K562 (cell line): ENCODE results near the gene IGF2BP3. TPM values are rescaled to one million over a fixed set of nuclear protein-coding genes. Genes with fewer than 3 reads are reported as not detected.

ENCODE experiments used
- ATAC-seq: fragments of 200-7000 bp; cut with Tn5 transposase; 3 replicates; pipeline ENCODE4 v1.9.1; 2020; ENCODE audit warnings: moderate library complexity
- BruUV-seq: library from RNA; stranded (reverse); fragments of 400-500 nt; replicated peaks from 2 replicates; lab custom pipeline; 2021; lab: Mats Ljungman, UMichigan
- CTCF ChIA-PET: fragments of 300-600 bp; formaldehyde crosslinking; extraction: SDS; loops from one replicate; lab custom pipeline; 2021; ENCODE audit warnings: low intra/inter-chr PET ratio; lab: Yijun Ruan, JAX
- POLR2A ChIA-PET: fragments of 300-600, 350-650 bp; sonication (Branson Sonifier 250); formaldehyde crosslinking; extraction: SDS; loops from one replicate; lab custom pipeline; 2021; ENCODE audit warnings: antibody characterized with exemption, inconsistent platforms; lab: Yijun Ruan, JAX
- DNase-seq, 4 experiments: peaks; one replicate each; pipeline versions ENCODE4 v3.0.0 to v3.0.0-alpha.2; 2011 to 2018; ENCODE audit warnings: low spot score in 3 of 4, mixed read lengths in 3 of 4; ENCODE audit errors: extremely low read depth in 1 of 4
- FAIRE-seq: peaks from 2 replicates; lab custom pipeline; 2011; peaks lifted over from hg19 to GRCh38; lab: Jason Lieb, UNC
- H2AFZ ChIP-seq: 2 replicates; pipeline ENCODE4 v1.6.0; 2011; ENCODE audit warnings: low read depth, low read length, control low read depth, inconsistent platforms
- H3K27ac ChIP-seq: fragments of 200-600 bp; 3 replicates; pipeline ENCODE4 v1.8.0; 2011; ENCODE audit warnings: low read depth, mild to moderate bottlenecking, control low read depth, inconsistent platforms, low read length, moderate library complexity, mixed read lengths; ENCODE audit errors: extremely low read depth
- H3K27me3 ChIP-seq, 2 experiments: fragments of 300-600 bp in 1 of 2; 2 replicates in 1 of 2; 3 replicates in 1 of 2; pipeline versions ENCODE4 v1.6.0 to v1.8.0; 2011; ENCODE audit warnings: inconsistent platforms in 2 of 2, low read length in 2 of 2, mild to moderate bottlenecking in 1 of 2, mixed read lengths in 1 of 2, moderate library complexity in 1 of 2; ENCODE audit not compliant: control insufficient read depth in 2 of 2, insufficient read depth in 2 of 2
- H3K36me3 ChIP-seq: fragments of 300-600 bp; 3 replicates; pipeline ENCODE4 v1.8.0; 2011; ENCODE audit warnings: mild to moderate bottlenecking, low read length, inconsistent platforms; ENCODE audit not compliant: control insufficient read depth, insufficient read depth
- H3K4me1 ChIP-seq, 2 experiments: fragments of 200-600 bp in 1 of 2; replicated peaks in 1 of 2; 2 replicates in 1 of 2; 3 replicates in 1 of 2; pipeline versions ENCODE4 v1.5.1 to v1.8.0; 2011; ENCODE audit warnings: inconsistent platforms in 2 of 2, low read length in 2 of 2, mild to moderate bottlenecking in 1 of 2, mixed read lengths in 1 of 2, moderate library complexity in 1 of 2; ENCODE audit not compliant: control insufficient read depth in 2 of 2, insufficient read depth in 2 of 2
- H3K4me2 ChIP-seq: 2 replicates; pipeline ENCODE4 v1.6.1; 2011; ENCODE audit warnings: low read length, control low read depth, inconsistent platforms, mixed read lengths; ENCODE audit not compliant: insufficient read depth
- H3K4me3 ChIP-seq: fragments of 200-600 bp; sonication (generic), shearing (Covaris generic); 2 replicates; pipeline ENCODE4 v1.5.1; 2016; ENCODE audit warnings: control low read depth, inconsistent platforms
- H3K79me2 ChIP-seq: fragments of 200-600 bp; 3 replicates; pipeline ENCODE4 v1.8.0; 2011; ENCODE audit warnings: low read length, inconsistent platforms; ENCODE audit not compliant: control insufficient read depth, insufficient read depth
- H3K9ac ChIP-seq, 2 experiments: 2 replicates each; pipeline versions ENCODE4 v1.6.0 to v1.6.1; 2011; ENCODE audit warnings: low read depth in 2 of 2, low read length in 2 of 2, control low read depth in 1 of 2, inconsistent platforms in 1 of 2, mild to moderate bottlenecking in 1 of 2, mixed read lengths in 1 of 2; ENCODE audit not compliant: insufficient read depth in 1 of 2
- H3K9me1 ChIP-seq: one replicate; pipeline ENCODE4 v1.6.0; 2011; ENCODE audit warnings: inconsistent platforms, mild to moderate bottlenecking, low read length, moderate library complexity; ENCODE audit not compliant: control insufficient read depth, insufficient read depth
- H3K9me3 ChIP-seq: replicated peaks from 2 replicates; pipeline ENCODE4 v1.5.1; 2011; ENCODE audit warnings: low read depth, low read length, inconsistent platforms; ENCODE audit not compliant: control insufficient read depth, insufficient read depth
- H4K20me1 ChIP-seq: replicated peaks from 2 replicates; pipeline ENCODE4 v1.6.1; 2011; ENCODE audit warnings: low read length, inconsistent platforms, mixed read lengths; ENCODE audit not compliant: control insufficient read depth, insufficient read depth
- ATF1 ChIP-seq, 2 experiments: fragments of 450-650 bp in 1 of 2; IDR thresholded peaks; 2 replicates each; pipeline ENCODE4 v1.6.1; 2016; ENCODE audit warnings: missing compliant biosample characterization in 1 of 2, missing genetic modification characterization in 1 of 2
- BCOR ChIP-seq: fragments of 450-650 bp; IDR thresholded peaks from 2 replicates; pipeline ENCODE4 v1.6.1; 2016
- CREM ChIP-seq: IDR thresholded peaks from 2 replicates; pipeline ENCODE4 v1.6.1; 2014; ENCODE audit warnings: antibody characterized with exemption, low read depth
- CXXC5 ChIP-seq: fragments of 250-450 bp; sonication (Bioruptor Pico); IDR thresholded peaks from 2 replicates; pipeline ENCODE4 v1.8.0; 2022; ENCODE audit warnings: inconsistent platforms, mild to moderate bottlenecking, moderate library complexity
- E2F3 ChIP-seq: fragments of 250-450 bp; sonication (Bioruptor Pico); IDR thresholded peaks from 2 replicates; pipeline ENCODE4 v1.4.0; 2020; ENCODE audit warnings: mild to moderate bottlenecking
- EGR1 ChIP-seq: fragments of 450-650 bp; conservative IDR thresholded peaks from 2 replicates; pipeline ENCODE4 v1.6.1; 2017; ENCODE audit warnings: mild to moderate bottlenecking
- EP400 ChIP-seq: fragments of 450-650 bp; IDR thresholded peaks from 2 replicates; pipeline ENCODE4 v1.6.1; 2017; ENCODE audit warnings: antibody characterized with exemption, mild to moderate bottlenecking, moderate library complexity
- HES1 ChIP-seq: fragments of 450-650 bp; IDR thresholded peaks from 2 replicates; pipeline ENCODE4 v1.6.1; 2016; ENCODE audit warnings: low read depth, mild to moderate bottlenecking, moderate library complexity
- HOMEZ ChIP-seq: fragments of 250-450 bp; sonication (Bioruptor Pico); IDR thresholded peaks from 2 replicates; pipeline ENCODE4 v1.4.0; 2020; ENCODE audit warnings: mild to moderate bottlenecking, moderate library complexity
- HSF4 ChIP-seq: fragments of 250-450 bp; sonication (Bioruptor Pico); IDR thresholded peaks from 2 replicates; pipeline ENCODE4 v2.1.2; 2022; ENCODE audit warnings: mild to moderate bottlenecking, moderate library complexity, borderline replicate concordance
- LEF1 ChIP-seq: fragments of 450-650 bp; IDR thresholded peaks from 2 replicates; pipeline ENCODE4 v1.6.1; 2016; ENCODE audit warnings: mild to moderate bottlenecking
- MYC ChIP-seq, 2 experiments: fragments of 250-450 bp in 1 of 2; sonication (Bioruptor Pico) in 1 of 2; IDR thresholded peaks; 2 replicates each; pipeline versions ENCODE4 v1.5.1 to v1.6.1; 2012 to 2021; ENCODE audit warnings: low read depth in 2 of 2, borderline replicate concordance in 1 of 2, improper control_type of control experiment in 1 of 2, low read length in 1 of 2, mild to moderate bottlenecking in 1 of 2, moderate library complexity in 1 of 2
- NRF1 ChIP-seq, 2 experiments: fragments of 450-650 bp; IDR thresholded peaks in 1 of 2; conservative IDR thresholded peaks in 1 of 2; 2 replicates each; pipeline ENCODE4 v1.6.1; 2014; ENCODE audit warnings: mild to moderate bottlenecking in 2 of 2
- POLR2AphosphoS5 ChIP-seq: IDR thresholded peaks from 2 replicates; pipeline ENCODE4 v1.6.1; 2011; ENCODE audit warnings: mild to moderate bottlenecking, low read depth, low read length, moderate library complexity; ENCODE audit not compliant: control insufficient read depth, insufficient read depth
- POLR2G ChIP-seq: fragments of 200-400 bp; formaldehyde crosslinking; IDR thresholded peaks from 2 replicates; pipeline ENCODE4 v1.6.1; 2017; ENCODE audit warnings: low read depth, mild to moderate bottlenecking, antibody characterized with exemption, low read length, moderate library complexity
- SRF ChIP-seq, 2 experiments: fragments of 250-450, 450-650 bp in 1 of 2; sonication (Bioruptor Pico) in 1 of 2; sonication (generic) in 1 of 2; formaldehyde crosslinking; IDR thresholded peaks; 2 replicates each; pipeline versions ENCODE4 v1.5.0 to v1.5.1; 2020 to 2022; ENCODE audit warnings: mild to moderate bottlenecking in 1 of 2, missing genetic modification reagents in 1 of 2
- TCF7 ChIP-seq: sonication (generic); IDR thresholded peaks from 2 replicates; pipeline ENCODE4 v1.6.1; 2016; ENCODE audit warnings: antibody characterized with exemption, borderline replicate concordance
- ZEB2 ChIP-seq: fragments of 450-650 bp; IDR thresholded peaks from 2 replicates; pipeline ENCODE4 v1.6.1; 2016
- ZNF316 ChIP-seq: fragments of 450-650 bp; IDR thresholded peaks from 2 replicates; pipeline ENCODE4 v1.6.1; 2016
- ZNF79 ChIP-seq: fragments of 250-450 bp; sonication (Bioruptor Pico); IDR thresholded peaks from 2 replicates; pipeline ENCODE4 v1.4.0; 2020; ENCODE audit warnings: low read depth, mild to moderate bottlenecking, moderate library complexity
- WGBS: fragments of 100-300 bp; shearing (Covaris generic); methylation state at CpG from one replicate; pipeline ENCODE4 v1.1.6; 2016; ENCODE audit warnings: low coverage, mixed read lengths; ENCODE audit not compliant: insufficient coverage; ENCODE audit errors: missing lambda C conversion rate; 5-methylcytosine and 5-hydroxymethylcytosine counted together
- in situ Hi-C: fragments of 300-500 bp; cut with MboI; formaldehyde crosslinking; loops from 4 replicates; pipeline ENCODE4 v1.15.0; 2018; ENCODE audit warnings: inconsistent platforms, mixed read lengths
- intact Hi-C: fragments of 100-400 bp; cut with micrococcal nuclease; formaldehyde crosslinking; loops from 2 replicates; pipeline ENCODE4 v1.14.2; 2022
- polyA plus RNA-seq, 8 experiments: library from polyadenylated mRNA; depleted of rRNA in 4 of 8; stranded (reverse) in 5 of 8; unstranded in 3 of 8; fragments of >200 nt; fragmentation: Nextera tagmentation in 2 of 8; fragmentation: Illumina TruSeq in 1 of 8; extraction: Ambion mirVana in 2 of 8; extraction: Trizol in 1 of 8; gene quantifications; 2 replicates each; pipeline versions ENCODE4 v1.2.1 to v1.2.3, GENCODE V29; 2011 to 2014; ENCODE audit warnings: inconsistent platforms in 1 of 8, missing spikeins in 1 of 8
- total RNA-seq, 7 experiments: library from RNA; depleted of rRNA in 6 of 7; stranded (reverse); fragments of >200 nt in 6 of 7; fragmentation: Illumina TruSeq in 2 of 7; extraction: Trizol in 2 of 7; gene quantifications; 2 replicates each; pipeline versions ENCODE4 v1.2.1 to v1.2.3, GENCODE V29; 2011 to 2021; ENCODE audit warnings: low replicate concordance in 1 of 7

The IGF2BP3 gene
- total and polyA plus RNA-seq, 9 of the 15 experiments (the other 6 are each of a cell fraction or from before 2014, with no cell fraction given): 8.4 to 88.1 (median 61.2) TPM

- H2AFZ ChIP-seq: peak overlapping the region; percentile 26; the same call in 1 of the 2 replicates
- intact Hi-C loops: no loop called here
- TSS peak; percentile 26 for BruUV-seq
- TF ChIP-seq TCF7: 0 out of 2 replicates have a peak, but pooled peaks have one; percentile 31
- TF ChIP-seq ZNF316: no peak
- TF ChIP-seq POLR2AphosphoS5: 0 out of 2 replicates have a peak, but pooled peaks have one; percentile 28
- TF ChIP-seq MYC (IDR thresholded peaks at IDR 0.05; ENCODE audit: low read depth, low read length): peak; percentile 9; the same call in 1 of the 2 replicates
- no peak for TF ChIP-seq MYC (CRISPR knock-in tag; IDR thresholded peaks at IDR 0.05; ENCODE audit: borderline replicate concordance, low read depth)
- no peak for TF ChIP-seq HES1
- TF ChIP-seq HOMEZ (CRISPR knock-in tag): 0 out of 2 replicates have a peak, but pooled peaks have one; percentile 8
- peak in 1 of 2 experiments; percentile 42; a peak in 1 of 4 replicates for TF ChIP-seq NRF1 (conservative IDR thresholded peaks at IDR 0.05 in 1 of 2, IDR thresholded peaks at IDR 0.05 in 1 of 2)
- TF ChIP-seq ZNF79 (CRISPR knock-in tag): no peak
- TF ChIP-seq HSF4: no peak
- TF ChIP-seq ZEB2: no peak
- peak; percentile 20; the same call in 1 of the 2 replicates for TF ChIP-seq CREM
- 0 out of 2 replicates have a peak, but pooled peaks have one; percentile 12 for TF ChIP-seq EP400
- TF ChIP-seq ATF1 (CRISPR knock-in tag; IDR thresholded peaks at IDR 0.05): no peak
- no peak for TF ChIP-seq ATF1 (tag; IDR thresholded peaks at IDR 0.05)
- TF ChIP-seq SRF (CRISPR knock-in tag; IDR thresholded peaks at IDR 0.05): no peak
- TF ChIP-seq LEF1: 0 out of 2 replicates have a peak, but pooled peaks have one; percentile 25
- TF ChIP-seq BCOR: no peak
- 0 out of 2 replicates have a peak, but pooled peaks have one; percentile 9 for TF ChIP-seq CXXC5 (CRISPR knock-in tag)
- 0 out of 2 replicates have a peak, but pooled peaks have one; percentile 16 for TF ChIP-seq POLR2G
- peak; percentile 73 for TF ChIP-seq EGR1
- TF ChIP-seq E2F3: no peak
Observed at GRCh38 chr7:23467806-23468525, 2.3 kb downstream of the IGF2BP3 start.

More at GRCh38 chr7:23467806-23468525, 2.3 kb downstream of the IGF2BP3 start:
- 0% methylated on average over 24 of the region's 32 CpGs for WGBS
- POLR2A ChIA-PET: interaction anchor here (0.6 to 2.6 kb wide), 7 partner anchors 9 to 80 kb away, joined by 3 to 12 read pairs (median 3); no protein-coding TSS in a partner anchor
- peak overlapping the region; percentile 92 to 98 for H3K9ac ChIP-seq
- H4K20me1 ChIP-seq: no peaks in the 10 kb centered on the region; the same call in 1 of the 2 replicates
- CTCF ChIA-PET: interaction anchor here (0.5 kb wide), 1 partner anchor 221 kb away, joined by 5 read pairs; no protein-coding TSS in a partner anchor
- FAIRE-seq (peak; percentile 87), ATAC-seq (peak; percentile 19), DNase-seq (peak; percentile 14 to 77 (median 33))
- H3K9me1 ChIP-seq: no peaks in the 10 kb centered on the region
- no peaks in the 10 kb centered on the region for H3K9me3 ChIP-seq
- peak overlapping the region; percentile 66 for H3K4me3 ChIP-seq
- H3K4me2 ChIP-seq: peak overlapping the region; percentile 92
- H3K36me3 ChIP-seq: peaks cover 31% of the 10 kb centered on the region
- in situ Hi-C loops: no loop called here
- H3K4me1 ChIP-seq: peaks cover 25 to 27% of the 10 kb centered on the region in 2 experiments; a peak in 4 of 5 replicates
- peak overlapping the region; percentile 93 for H3K27ac ChIP-seq
- H3K27me3 ChIP-seq: no peaks in the 10 kb centered on the region
- peaks cover 89% of the 10 kb centered on the region for H3K79me2 ChIP-seq
